ENCODE results near the gene RABEP2.

RABEP2 gene

GRCh38 chr16:28859326-28859725 is 65.7 kb downstream of the RABEP2 start:
- DNase-seq: no peak

- no peak for DNase-seq
These were observed 66.6 kb downstream of the RABEP2 start for GRCh38 chr16:28858421-28858820.

Measured in nucleus accumbens (tissue), 56 donors.